HG03097 (cell line): ENCODE measurements around the gene SNRNP70.
"Not testable (repeated sequence)": the region's sequence is repeated elsewhere in the genome, so short reads cannot be mapped to it uniquely, and the experiment has no call there.

Experiments used
- ATAC-seq: cut with Tn5 transposase; IDR thresholded peaks from one replicate; pipeline ENCODE4 v1.9.1; 2021; ENCODE audit not compliant: unreplicated experiment, low FRiP score

SNRNP70 gene, protein sequence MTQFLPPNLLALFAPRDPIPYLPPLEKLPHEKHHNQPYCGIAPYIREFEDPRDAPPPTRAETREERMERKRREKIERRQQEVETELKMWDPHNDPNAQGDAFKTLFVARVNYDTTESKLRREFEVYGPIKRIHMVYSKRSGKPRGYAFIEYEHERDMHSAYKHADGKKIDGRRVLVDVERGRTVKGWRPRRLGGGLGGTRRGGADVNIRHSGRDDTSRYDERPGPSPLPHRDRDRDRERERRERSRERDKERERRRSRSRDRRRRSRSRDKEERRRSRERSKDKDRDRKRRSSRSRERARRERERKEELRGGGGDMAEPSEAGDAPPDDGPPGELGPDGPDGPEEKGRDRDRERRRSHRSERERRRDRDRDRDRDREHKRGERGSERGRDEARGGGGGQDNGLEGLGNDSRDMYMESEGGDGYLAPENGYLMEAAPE

DNA sequence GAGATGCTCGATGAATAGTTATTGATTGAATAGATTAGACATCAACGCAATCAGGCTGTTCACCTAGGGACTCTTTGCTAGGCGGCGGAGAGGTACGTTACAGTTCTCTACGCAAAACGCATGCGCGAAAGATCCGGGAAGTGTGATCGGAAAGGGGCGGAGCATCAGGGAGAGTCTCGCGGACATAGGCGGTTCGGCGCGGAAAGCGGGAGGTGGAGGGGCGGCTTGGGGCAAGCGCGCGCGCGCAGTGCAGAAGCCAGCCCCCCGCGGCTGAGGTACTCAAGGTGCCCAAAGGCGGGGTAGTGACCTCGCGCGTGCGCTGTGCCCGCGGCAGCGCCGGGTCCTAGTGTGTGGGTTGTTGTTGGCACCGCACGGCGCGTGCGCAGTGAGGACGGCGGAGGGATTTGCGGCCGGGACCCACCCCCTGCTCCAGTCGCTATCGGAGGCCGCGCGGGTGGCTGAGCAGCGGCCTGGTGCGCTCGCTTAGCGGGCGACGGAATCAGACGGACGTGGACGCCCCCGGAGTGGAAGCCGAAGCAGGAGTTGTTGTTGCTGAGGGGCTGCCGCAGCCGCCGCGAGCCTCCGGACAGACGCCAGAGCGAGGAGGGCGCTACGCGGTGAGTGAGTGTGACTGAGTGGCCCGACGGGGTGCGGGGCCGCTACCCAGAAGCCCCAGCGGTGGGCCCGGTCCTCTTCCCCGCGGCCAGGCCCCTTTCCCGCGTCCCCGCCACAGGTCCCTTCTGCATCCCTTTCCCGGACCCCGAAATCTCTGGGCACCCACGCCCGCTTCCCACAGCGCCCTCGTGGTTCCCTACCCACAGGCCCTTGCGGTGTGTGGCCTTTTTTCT is at the start of gene SNRNP70:
Gene SNRNP70 (plus strand): TSS at position 432 of the 848 bp plus-strand sequence. CDS start 964 bp downstream, outside the sequence.
- peak; percentile 90 for ATAC-seq

DNA sequence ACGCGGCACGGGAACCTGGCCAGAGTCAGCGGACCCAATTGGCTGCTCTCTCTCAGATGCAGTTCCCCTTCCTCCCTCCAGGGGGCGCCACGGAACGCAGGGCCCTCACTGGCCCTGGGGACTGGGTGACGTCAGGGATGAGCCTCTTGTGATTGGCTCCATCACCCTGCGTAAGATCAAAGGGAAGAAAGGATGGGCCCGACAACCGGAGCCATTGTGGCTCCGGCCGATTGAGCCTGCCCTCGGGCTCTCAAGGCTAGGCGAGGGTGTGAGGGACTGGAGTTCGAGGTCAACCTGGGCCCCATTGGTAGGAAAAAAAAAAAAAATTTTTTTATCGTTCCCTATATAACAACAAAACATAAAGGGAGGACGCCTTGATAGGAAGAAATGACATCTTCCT is 48.4 kb upstream of the SNRNP70 start, which contains the start of gene CGB1:
Gene CGB1 (minus strand): TSS at position 81 of the 400 bp plus-strand sequence. CDS start 184 bp downstream, outside the sequence.
- ATAC-seq: not testable (repeated sequence)

DNA sequence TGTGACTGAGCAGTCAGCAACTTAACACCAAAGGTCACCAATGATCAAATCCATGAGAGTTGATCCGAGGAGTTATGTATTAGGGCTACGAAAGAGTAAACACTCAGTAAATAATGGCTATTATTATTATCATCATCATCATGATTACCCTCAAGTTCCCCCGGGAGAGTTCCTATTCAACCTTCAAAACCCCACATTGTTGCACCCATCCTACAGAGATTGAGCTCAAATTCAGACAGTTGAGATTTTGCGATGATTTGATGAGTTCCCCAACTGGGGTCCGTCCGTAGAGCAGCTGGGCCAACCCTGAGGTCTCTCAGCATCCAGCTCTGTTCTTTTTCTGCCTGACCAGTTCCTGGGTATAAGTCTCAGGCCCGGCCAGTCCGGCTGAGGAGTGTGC is 47.1 kb upstream of the SNRNP70 start:
- not testable (repeated sequence) for ATAC-seq

DNA sequence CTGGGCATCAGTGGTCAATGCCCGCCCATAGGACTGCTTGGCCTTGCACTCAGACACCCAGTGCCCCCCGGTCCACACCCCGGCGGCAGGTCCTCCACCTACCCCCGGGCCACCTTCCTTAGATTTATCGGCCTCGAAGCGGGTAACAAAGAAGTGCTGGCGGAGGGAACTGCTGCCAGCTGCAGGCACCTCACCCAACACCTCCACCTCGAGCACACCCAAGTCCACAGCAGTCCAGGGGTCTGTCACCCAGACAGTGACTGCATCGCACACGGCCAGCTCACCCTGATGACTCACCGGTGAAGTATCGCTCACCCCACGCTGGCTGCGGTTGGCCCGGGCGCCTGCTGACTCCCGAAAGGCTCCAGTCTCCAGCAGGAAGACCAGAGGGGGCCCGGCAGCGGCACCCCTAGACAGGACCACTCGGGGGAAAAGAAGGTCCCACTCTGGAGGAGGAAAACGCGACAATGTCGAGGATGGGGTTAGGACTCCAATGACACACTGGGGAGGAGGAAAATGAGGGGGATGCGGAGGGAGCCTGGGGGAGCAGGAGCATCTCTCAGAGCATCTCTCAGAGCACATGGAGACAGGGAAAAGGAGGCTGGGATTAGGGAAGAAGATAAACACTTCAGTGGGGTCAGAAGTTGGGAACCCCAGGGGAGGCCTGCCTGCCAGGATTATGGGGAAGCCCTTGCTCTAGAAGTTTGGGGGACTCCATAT is 46.5 kb upstream of the SNRNP70 start:
- not testable (repeated sequence) for ATAC-seq

DNA sequence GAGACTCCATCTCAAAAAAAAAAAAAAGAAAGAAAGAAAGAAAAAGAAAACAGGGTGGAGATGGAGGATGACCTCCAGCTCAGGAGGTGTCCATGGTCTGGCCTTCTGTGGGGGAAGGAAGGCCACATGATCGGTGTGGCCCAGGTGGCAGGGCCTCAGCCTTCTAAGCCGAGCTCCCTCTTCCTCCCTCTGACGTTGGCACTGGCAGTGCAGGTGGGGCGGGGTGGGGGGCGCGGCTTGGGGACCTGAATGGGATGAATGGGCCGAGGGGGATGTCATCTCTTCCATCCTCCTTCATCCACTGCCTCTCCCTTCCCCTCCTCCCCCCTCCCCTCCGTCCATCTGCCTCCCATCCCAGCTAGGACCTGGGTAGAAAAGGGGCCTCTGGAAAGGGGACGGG is 45.5 kb upstream of the SNRNP70 start:
- ATAC-seq: not testable (repeated sequence)

DNA sequence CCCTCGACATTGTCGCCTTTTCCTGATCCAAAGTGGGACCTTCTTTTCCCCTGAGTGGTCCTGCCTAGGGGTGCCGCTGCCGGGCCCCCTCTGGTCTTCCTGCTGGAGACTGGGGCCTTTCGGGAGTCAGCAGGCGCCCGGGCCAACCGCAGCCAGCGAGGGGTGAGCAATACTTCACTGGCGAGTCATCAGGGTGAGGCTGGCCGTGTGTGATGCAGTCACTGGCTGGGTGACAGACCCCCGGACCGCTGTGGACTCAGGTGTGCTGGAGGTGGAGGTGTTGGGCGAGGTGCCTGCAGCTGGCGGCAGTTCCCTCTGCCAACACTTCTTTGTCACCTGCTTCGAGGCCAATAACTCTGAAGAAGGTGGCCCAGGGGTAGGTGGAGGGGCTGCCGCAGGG is 43.1 kb upstream of the SNRNP70 start:
- ATAC-seq: no peak

DNA sequence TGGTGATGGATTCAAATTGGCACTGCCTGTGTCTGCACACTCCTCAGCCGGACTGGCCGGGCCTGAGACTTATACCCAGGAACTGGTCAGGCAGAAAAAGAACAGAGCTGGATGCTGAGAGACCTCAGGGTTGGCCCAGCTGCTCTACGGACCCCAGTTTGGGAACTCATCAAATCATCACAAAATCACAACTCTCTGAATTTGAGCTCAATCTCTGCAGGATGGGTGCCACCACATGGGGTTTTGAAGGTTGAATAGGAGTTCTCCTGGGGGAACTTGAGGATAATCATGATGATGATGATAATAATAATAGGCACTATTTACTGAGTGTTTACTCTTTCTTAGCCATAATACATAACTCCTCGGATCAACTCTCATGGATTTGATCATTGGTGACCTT is 42.6 kb upstream of the SNRNP70 start:
- ATAC-seq: not testable (repeated sequence)

DNA sequence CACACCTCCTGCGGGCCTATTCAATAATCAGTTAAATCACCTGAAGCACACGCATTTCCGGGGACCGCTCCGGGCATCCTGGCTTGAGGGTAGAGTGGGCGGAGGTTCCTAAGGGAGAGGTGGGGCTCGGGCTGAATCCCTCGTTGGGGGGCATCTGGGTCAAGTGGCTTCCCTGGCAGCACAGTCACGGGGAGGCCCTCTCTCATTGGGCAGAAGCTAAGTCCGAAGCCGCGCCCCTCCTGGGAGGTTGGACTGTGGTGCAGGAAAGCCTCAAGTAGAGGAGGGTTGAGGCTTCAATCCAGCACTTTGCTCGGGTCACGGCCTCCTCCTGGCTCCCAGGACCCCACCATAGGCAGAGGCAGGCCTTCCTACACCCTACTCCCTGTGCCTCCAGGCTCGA is 41.7 kb upstream of the SNRNP70 start, which contains the start of gene CGB5:
Gene CGB5 (plus strand): TSS at position 301 of the 400 bp plus-strand sequence. CDS start 362 bp downstream, outside the sequence.
- not testable (repeated sequence) for ATAC-seq

DNA sequence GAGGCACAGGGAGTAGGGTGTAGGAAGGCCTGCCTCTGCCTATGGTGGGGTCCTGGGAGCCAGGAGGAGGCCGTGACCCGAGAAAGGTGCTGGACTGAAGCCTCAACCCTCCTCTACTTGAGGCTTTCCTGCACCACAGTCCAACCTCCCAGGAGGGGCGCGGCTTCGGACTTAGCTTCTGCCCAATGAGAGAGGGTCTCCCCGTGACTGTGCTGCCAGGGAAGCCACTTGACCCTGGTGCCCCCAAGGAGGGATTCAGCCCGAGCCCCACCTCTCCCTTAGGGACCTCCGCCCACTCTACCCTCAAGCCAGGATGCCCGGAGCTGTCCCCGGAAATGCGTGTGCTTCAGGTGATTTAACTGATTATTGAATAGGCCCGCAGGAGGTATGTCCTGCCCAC is 36.2 kb upstream of the SNRNP70 start, which contains the start of gene CGB8:
Gene CGB8 (minus strand): TSS at position 101 of the 400 bp plus-strand sequence. CDS start 372 bp downstream, outside the sequence.
- not testable (repeated sequence) for ATAC-seq

DNA sequence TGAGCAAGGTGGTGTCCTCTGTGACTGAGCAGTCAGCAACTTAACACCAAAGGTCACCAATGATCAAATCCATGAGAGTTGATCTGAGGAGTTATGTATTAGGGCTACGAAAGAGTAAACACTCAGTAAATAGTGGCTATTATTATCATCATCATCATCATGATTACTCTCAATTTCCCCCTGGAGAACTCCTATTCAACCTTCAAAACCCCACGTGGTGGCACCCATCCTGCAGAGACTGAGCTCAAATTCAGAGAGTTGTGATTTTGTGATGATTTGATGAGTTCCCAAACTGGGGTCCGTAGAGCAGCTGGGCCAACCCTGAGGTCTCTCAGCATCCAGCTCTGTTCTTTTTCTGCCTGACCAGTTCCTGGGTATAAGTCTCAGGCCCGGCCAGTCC is 35.4 kb upstream of the SNRNP70 start:
- ATAC-seq: not testable (repeated sequence)

DNA sequence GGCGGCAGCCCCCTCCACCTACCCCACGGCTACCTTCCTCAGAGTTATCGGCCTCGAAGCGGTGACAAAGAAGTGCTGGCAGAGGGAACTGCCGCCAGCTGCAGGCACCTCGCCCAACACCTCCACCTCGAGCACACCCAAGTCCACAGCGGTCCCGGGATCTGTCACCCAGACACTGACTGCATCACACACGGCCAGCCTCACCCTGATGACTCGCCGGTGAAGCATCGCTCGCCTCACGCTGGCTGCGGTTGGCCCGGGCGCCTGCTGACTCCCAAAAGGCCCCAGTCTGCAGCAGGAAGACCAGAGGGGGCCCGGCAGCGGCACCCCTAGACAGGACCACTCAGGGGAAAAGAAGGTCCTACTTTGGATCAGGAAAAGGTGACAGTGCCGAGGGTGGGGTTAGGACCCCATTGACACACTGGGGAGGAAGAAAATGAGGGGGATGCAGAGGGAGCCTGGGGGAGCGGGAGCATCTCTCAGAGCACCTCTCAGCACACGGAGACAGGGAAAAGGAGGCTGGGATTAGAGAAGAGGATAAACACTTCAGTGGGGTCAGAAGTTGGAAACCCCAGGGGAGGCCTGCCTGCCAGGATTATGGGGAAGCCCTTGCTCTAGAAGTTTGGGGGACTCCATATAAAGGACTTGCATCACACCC is 34.7 kb upstream of the SNRNP70 start:
- ATAC-seq: not testable (repeated sequence)

DNA sequence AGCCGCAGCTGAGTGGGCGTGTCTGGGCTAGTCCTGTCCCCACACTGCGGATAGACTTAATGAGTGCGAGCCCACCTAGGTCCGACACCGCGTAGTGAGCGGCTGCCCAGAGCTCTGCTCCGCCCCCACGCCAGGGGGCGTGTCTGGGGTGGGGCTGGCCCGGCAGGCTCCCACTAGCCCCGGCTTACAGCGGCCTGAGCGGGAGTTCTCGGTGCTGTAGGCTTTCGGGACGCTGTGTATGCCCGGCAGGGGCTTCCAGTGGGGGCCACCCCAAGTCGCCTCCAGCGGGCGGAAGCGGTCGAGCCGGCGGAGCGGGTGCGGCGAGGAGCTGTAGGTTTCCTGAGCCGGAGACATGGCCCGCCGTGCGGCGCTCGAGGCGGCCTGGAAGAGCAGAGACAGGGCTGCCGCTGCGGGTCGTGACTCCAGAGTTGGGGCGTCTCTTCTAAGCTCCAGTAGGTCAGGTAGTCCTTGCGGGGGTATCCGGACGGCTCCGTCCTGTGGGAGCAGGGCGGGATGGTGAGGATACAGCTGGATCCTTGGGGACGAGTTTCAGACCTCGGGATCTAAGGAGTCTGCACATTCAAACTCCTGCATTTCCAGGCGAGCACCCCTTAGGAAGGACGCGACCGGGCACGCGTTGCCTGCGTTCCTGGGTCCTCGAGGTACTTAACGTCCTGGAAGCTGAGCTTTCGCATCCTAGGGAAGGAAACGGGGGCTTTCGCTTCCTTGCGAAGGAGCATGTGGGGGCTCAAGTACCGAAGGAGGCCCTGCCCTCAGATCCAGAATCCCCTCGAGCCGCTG is 28.9 kb upstream of the SNRNP70 start:
- ATAC-seq: no peak

DNA sequence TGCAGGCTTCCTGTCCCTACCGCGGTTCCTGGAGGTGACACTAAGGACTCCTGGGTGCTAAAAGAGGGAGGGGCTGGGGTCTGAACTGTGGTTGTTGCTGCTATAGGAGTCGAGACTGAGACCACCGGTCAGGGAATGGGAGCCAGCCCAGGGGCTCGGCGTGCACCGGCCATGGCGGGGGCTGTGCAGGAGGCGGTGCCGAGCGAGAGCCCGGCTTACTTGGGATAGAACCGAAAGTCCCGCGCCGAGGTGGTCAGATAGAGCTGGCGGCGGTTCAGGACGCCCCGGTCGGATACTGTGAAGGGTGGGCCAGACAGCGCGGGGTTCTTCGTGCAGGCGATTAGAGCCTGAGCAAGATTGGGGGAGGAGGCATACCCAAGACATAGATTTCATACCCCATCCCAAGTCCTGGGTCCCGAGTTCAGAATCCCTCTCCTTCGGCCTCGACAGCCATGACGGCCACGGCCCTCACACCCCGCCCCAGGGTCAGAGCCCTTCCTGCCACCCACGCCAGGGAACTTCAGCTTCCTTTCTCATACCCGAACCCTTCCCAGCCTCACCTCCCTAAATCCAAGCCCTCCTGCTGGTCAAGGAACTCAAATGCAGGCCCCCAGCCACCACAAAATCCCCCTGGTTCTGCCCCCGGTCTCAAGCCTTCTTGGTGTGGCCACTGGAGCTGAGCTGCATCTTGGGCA is 28.2 kb upstream of the SNRNP70 start:
- ATAC-seq: not testable (repeated sequence)

DNA sequence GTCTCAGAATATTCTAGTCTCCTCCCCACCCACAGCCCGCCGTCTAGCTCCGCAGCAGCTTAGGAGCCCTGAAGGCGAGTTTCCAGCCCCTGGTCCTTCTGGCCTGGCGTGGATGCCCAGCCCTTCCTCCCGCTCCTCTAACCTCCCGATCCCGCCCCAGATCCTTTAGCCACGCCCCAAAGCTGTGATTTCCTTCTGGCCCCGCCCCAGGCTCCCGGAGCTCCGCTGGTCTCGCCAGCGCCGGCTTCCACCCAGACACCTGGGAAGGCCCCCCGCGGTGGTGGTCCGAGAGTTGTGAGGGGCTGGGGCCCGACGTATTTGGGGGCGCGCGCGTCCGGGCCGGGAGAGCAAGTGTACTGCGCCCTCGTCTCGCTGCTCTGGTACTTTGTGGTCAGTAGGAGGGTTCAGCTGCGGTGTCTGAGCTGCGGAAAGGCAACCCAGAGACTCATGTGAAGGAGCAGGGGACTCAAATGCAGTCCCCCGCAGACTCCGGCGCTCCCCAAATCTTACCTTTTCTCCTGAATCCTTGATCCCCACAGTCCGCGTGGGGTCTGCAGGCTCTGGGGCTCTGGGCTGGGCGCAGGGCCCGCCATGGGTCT is 27.5 kb upstream of the SNRNP70 start, which contains the start of gene CGB7:
Gene CGB7 (minus strand): TSS at position 114 of the 599 bp plus-strand sequence. CDS start 2,374 bp downstream, outside the sequence.
- ATAC-seq: no peak

DNA sequence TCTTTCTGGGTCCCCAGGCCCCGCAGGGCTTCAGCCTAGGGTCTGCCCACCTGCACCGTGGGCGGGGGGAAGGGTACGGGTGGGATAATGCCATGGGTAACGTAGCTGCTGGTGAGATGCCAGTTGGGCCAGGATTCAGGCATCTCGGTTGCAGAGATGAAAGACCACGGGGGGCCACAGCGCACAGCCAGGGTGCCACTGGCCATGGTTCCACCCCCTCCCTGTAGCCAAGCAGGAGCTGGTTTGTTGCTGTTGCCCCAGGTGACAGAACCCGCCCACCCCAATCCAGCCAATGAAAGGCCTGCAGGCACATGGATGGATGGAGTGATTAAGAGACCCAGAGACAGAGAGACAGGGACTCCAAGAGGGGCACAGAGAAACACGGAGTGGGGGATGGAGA is 26.7 kb upstream of the SNRNP70 start:
- ATAC-seq: no peak

DNA sequence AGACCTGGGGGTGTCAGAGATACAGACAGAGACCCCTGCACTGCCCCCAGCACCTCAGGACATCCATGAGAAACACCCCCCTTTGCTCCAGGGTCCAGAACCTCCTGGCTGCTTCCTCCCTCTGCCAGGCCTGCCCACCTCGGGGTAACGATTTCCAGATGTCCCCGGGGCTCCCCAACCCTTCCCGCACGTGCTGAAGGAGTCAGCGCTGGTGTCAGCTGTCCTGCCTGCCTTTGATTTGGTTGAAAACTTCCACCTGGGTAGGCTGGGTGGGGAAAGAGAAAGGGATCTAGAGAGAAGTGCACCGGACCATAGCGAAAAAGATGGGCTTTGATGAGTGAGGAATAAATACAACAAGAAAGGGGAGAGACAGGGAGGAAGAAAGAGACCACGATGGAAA is 26.2 kb upstream of the SNRNP70 start:
- ATAC-seq: no peak

DNA sequence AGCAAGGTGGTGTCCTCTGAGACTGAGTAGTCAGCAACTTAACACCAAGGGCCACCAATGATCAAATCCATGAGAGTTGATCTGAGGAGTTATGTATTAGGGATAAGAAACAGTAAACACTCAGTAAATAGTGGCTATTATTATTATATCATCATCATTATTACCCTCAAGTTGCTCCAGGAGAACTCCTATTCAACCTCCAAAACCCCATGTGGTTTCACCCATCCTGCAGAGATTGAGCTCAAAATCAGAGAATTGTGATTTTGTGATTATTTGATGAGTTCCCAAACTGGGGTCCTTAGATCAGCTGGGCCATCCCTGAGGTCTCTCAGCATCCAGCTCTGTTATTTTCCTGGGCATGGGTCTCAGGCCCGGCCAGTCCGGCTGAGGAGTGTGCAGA is 24.3 kb upstream of the SNRNP70 start:
- ATAC-seq: no peak

DNA sequence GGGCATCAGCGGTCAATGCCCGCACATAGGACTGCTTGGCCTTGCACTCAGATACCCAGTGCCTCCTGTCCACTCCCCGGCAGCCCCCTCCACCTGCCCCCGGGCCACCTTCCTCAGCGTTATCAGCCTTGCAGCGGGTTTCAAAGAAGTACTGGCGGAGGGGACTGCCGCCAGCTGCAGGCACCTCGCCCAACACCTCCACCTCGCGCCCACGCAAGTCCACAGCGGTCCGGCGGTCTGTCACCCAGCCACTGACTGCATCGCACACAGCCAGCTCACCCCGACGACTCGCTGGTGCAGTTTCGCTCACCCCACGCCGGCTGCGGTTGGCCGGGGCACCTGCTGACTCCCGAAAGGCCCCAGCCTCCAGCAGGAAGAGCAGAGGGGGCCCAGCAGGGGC is 23.8 kb upstream of the SNRNP70 start:
- ATAC-seq: no peak
